Measurements from ENCODE around the gene RHOU. TPM values are rescaled to one million over a fixed set of nuclear protein-coding genes. Genes with fewer than 3 reads are reported as not detected.

The RHOU gene
- total RNA-seq, 1 experiment from 2014 or later, result 1.2 TPM

DNA sequence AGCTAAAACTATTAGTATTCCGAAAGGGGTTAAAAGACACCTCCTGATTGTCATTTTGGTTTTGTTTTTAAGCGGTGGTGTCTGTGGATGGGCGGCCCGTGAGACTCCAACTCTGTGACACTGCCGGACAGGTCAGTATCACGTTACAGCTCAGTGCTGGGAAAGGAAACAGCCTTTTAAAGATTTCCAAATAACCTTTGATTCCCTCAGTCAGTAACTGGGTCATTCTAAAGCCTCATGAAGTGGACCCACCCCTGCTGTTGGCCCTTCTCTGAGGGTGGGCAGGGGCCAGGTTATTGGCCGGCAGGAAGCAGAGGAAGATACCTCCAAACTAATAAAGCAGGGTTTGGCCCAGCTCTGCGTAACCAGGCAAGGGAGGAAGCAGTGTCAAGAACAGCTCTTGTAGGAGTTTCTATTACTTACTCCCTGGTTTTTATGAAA is 2.3 kb downstream of the RHOU start:
- intact Hi-C loops (cut with micrococcal nuclease; ENCODE audit: unreplicated experiment), result no loop called here
- Histone ChIP-seq H3K27me3 (replicated peaks; ENCODE audit: insufficient read depth, low read depth, low read length, poor library complexity) (peaks cover 38% of the 10 kb centered on the region), H3K36me3 (ENCODE audit: insufficient read depth, low read length, poor library complexity, severe bottlenecking) (no peaks in the 10 kb centered on the region), H3K9me3 (ENCODE audit: low read depth, low read length, poor library complexity, severe bottlenecking) (no peaks in the 10 kb centered on the region), H3K27ac (ENCODE audit: low read depth, low read length, poor library complexity, severe bottlenecking) (no peak overlapping the region), H3K4me1 (ENCODE audit: insufficient read depth, low read length, poor library complexity, severe bottlenecking) (peaks cover 8% of the 10 kb centered on the region), H3K4me3 (ENCODE audit: low read depth, low read length, poor library complexity, severe bottlenecking) (no peak overlapping the region)
- BruUV-seq (replicated peaks), result no TSS peak
- POLR2A ChIA-PET (ENCODE audit: low non-redundant PET), result no interaction called here
- CTCF ChIA-PET, result no interaction called here
- TF ChIP-seq, protein P1, sequence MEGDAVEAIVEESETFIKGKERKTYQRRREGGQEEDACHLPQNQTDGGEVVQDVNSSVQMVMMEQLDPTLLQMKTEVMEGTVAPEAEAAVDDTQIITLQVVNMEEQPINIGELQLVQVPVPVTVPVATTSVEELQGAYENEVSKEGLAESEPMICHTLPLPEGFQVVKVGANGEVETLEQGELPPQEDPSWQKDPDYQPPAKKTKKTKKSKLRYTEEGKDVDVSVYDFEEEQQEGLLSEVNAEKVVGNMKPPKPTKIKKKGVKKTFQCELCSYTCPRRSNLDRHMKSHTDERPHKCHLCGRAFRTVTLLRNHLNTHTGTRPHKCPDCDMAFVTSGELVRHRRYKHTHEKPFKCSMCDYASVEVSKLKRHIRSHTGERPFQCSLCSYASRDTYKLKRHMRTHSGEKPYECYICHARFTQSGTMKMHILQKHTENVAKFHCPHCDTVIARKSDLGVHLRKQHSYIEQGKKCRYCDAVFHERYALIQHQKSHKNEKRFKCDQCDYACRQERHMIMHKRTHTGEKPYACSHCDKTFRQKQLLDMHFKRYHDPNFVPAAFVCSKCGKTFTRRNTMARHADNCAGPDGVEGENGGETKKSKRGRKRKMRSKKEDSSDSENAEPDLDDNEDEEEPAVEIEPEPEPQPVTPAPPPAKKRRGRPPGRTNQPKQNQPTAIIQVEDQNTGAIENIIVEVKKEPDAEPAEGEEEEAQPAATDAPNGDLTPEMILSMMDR (conservative IDR thresholded peaks at IDR 0.05; ENCODE audit: low read depth, low read length), result no peak
- TF ChIP-seq EZH2 (IDR thresholded peaks at IDR 0.05; ENCODE audit: borderline replicate concordance, low read depth, low read length, poor library complexity, severe bottlenecking), result no peak
- no peak for DNase-seq (ENCODE audit: low spot score)

DNA sequence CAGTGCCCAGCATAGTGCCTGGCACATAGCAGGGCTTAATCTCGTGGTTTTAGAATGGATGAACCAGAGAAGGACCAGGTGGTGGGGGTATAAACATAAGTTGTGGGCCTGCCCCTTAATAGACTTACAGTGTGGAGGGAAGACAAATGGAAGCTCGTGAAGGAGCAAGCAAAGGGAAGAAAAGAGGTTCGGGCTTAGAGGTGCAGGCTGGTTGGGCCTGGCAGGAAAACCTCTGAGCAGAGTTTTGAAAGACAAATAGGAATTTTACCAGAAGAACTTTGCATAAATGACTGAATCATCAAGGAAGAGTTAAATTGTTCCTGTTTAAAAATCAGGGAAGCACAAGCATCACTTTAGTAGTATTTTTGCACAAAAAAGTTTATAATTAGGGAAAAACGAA is 4.5 kb downstream of the RHOU start:
- CTCF ChIA-PET, result no interaction called here
- no peak for TF ChIP-seq EZH2 (IDR thresholded peaks at IDR 0.05; ENCODE audit: borderline replicate concordance, low read depth, low read length, poor library complexity, severe bottlenecking)
- TF ChIP-seq, protein P1 (conservative IDR thresholded peaks at IDR 0.05; ENCODE audit: low read depth, low read length), result no peak
- Histone ChIP-seq H3K27ac (ENCODE audit: low read depth, low read length, poor library complexity, severe bottlenecking) (no peak overlapping the region), H3K4me3 (ENCODE audit: low read depth, low read length, poor library complexity, severe bottlenecking) (no peak overlapping the region), H3K4me1 (ENCODE audit: insufficient read depth, low read length, poor library complexity, severe bottlenecking) (peaks cover 8% of the 10 kb centered on the region), H3K36me3 (ENCODE audit: insufficient read depth, low read length, poor library complexity, severe bottlenecking) (no peaks in the 10 kb centered on the region), H3K9me3 (ENCODE audit: low read depth, low read length, poor library complexity, severe bottlenecking) (no peaks in the 10 kb centered on the region), H3K27me3 (replicated peaks; ENCODE audit: insufficient read depth, low read depth, low read length, poor library complexity) (peaks cover 21% of the 10 kb centered on the region)
- DNase-seq (ENCODE audit: low spot score), result no peak
- POLR2A ChIA-PET (ENCODE audit: low non-redundant PET), result no interaction called here
- no TSS peak for BruUV-seq (replicated peaks)
- intact Hi-C loops (cut with micrococcal nuclease; ENCODE audit: unreplicated experiment), result no loop called here

DNA sequence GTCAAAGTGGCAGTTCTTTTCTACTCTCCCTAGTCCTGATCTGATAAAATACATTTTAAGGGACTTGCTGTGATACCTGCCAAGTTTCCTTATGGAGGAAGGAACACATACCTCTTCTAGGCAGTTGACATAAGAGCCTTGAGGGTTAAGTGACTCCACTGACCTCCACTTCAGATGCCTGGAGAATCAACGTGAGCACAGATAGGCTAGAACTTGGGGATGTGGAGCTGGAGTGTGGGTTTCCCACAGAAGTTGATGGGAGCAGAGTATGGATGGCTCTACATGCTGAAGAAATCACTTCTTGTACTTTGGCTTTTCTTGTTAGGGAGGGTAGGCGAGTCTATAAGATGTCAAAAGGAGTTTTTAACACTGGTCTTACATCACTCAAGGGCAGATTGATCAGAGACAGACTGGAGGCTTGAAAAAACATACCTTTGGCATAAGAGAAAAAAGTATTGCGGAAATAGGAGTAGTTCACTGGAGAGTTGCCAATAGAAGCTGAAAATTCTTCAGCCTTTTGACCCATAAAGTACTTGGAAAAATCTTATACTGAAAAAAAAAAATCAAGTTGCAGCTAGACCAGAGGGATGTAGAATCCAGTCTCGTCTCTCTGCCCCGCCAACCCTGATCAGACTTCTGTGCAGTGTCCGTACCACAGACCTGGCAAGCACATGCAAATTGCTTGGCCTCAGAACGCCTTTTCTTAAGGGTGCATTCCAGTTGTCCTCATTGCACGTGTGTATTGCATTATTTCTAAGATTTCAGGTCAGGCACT is 5.5 kb downstream of the RHOU start:
- H3K9me3 ChIP-seq (ENCODE audit: low read depth, low read length, poor library complexity, severe bottlenecking), result no peaks in the 10 kb centered on the region
- no peak overlapping the region for H3K4me3 ChIP-seq (ENCODE audit: low read depth, low read length, poor library complexity, severe bottlenecking)
- intact Hi-C loops (cut with micrococcal nuclease; ENCODE audit: unreplicated experiment), result no loop called here
- ChIA-PET POLR2A (ENCODE audit: low non-redundant PET) (no interaction called here), CTCF (no interaction called here)
- H3K27me3 ChIP-seq (replicated peaks; ENCODE audit: insufficient read depth, low read depth, low read length, poor library complexity), result peaks cover 19% of the 10 kb centered on the region
- no peak overlapping the region for H3K27ac ChIP-seq (ENCODE audit: low read depth, low read length, poor library complexity, severe bottlenecking)
- no TSS peak for BruUV-seq (replicated peaks)
- peaks cover 6% of the 10 kb centered on the region for H3K4me1 ChIP-seq (ENCODE audit: insufficient read depth, low read length, poor library complexity, severe bottlenecking)
- TF ChIP-seq, protein P1 (conservative IDR thresholded peaks at IDR 0.05; ENCODE audit: low read depth, low read length), result no peak
- DNase-seq (ENCODE audit: low spot score), result no peak
- H3K36me3 ChIP-seq (ENCODE audit: insufficient read depth, low read length, poor library complexity, severe bottlenecking), result no peaks in the 10 kb centered on the region

Measured in A673 (cell line).